ENCODE measurements around the gene KCTD8.

The KCTD8 gene

GRCh38 chr4:44448521-44449461, at the start of gene KCTD8:
Gene KCTD8 (minus strand): TSS chr4:44448809.
- DNase-seq (ENCODE audit: low spot score): peak; percentile 55

GRCh38 chr4:44494810-44495701, 46.4 kb upstream of the KCTD8 start:
- no peak for DNase-seq (ENCODE audit: low spot score)

- peak; percentile 13 for DNase-seq (ENCODE audit: low spot score)
Measured at GRCh38 chr4:44493924-44494323, 45.3 kb upstream of the KCTD8 start.

- DNase-seq (ENCODE audit: low spot score): no peak
Measured at GRCh38 chr4:44487341-44487740, 38.7 kb upstream of the KCTD8 start.

GRCh38 chr4:44479731-44480130, 31.1 kb upstream of the KCTD8 start:
- no peak for DNase-seq (ENCODE audit: low spot score)

GRCh38 chr4:44462259-44462658, 13.7 kb upstream of the KCTD8 start:
- no peak for DNase-seq (ENCODE audit: low spot score)

GRCh38 chr4:44447563-44448504, 775 bp downstream of the KCTD8 start:
- no peak for DNase-seq (ENCODE audit: low spot score)

- DNase-seq (ENCODE audit: low spot score): no peak
Measured at GRCh38 chr4:44446801-44447562, 1.6 kb downstream of the KCTD8 start.

GRCh38 chr4:44446191-44446590, 2.4 kb downstream of the KCTD8 start:
- DNase-seq (ENCODE audit: low spot score): no peak

- no peak for DNase-seq (ENCODE audit: low spot score)
Measured at GRCh38 chr4:44438687-44439086, 9.9 kb downstream of the KCTD8 start.

- DNase-seq (ENCODE audit: low spot score): no peak
Measured at GRCh38 chr4:44434247-44434646, 14.4 kb downstream of the KCTD8 start.

GRCh38 chr4:44425614-44426208, 22.9 kb downstream of the KCTD8 start:
- DNase-seq (ENCODE audit: low spot score): no peak

- DNase-seq (ENCODE audit: low spot score): no peak
Measured at GRCh38 chr4:44422912-44423311, 25.7 kb downstream of the KCTD8 start.

- peak; percentile 0 for DNase-seq (ENCODE audit: low spot score)
Measured at GRCh38 chr4:44421330-44422065, 27.1 kb downstream of the KCTD8 start.

- no peak for DNase-seq (ENCODE audit: low spot score)
Measured at GRCh38 chr4:44415251-44415650, 33.4 kb downstream of the KCTD8 start.

- no peak for DNase-seq (ENCODE audit: low spot score)
Measured at GRCh38 chr4:44368413-44369167, 80.0 kb downstream of the KCTD8 start.

GRCh38 chr4:44354172-44354571, 94.4 kb downstream of the KCTD8 start:
- no peak for DNase-seq (ENCODE audit: low spot score)

- DNase-seq (ENCODE audit: low spot score): no peak
Measured at GRCh38 chr4:44351069-44351468, 97.5 kb downstream of the KCTD8 start.

- no peak for DNase-seq (ENCODE audit: low spot score)
Measured at GRCh38 chr4:44342800-44343199, 105.8 kb downstream of the KCTD8 start.
